KOPT-K1 (cell line): Measurements from ENCODE around the gene SSX2IP.
"Not testable (repeated sequence)": the region's sequence is repeated elsewhere in the genome, so short reads cannot be mapped to it uniquely, and the experiment has no call there.

ENCODE experiments used
- H3K27ac ChIP-seq: fragments of 200-600 bp; sonication (generic); 2 replicates; pipeline ENCODE4 v1.5.1; 2016; ENCODE audit warnings: antibody characterized with exemption, mild to moderate bottlenecking, low read depth, low read length; ENCODE audit not compliant: poor library complexity, severe bottlenecking
- H3K36me3 ChIP-seq: fragments of 200-600 bp; sonication (generic); 2 replicates; pipeline ENCODE4 v1.5.1; 2017; ENCODE audit warnings: antibody characterized with exemption, mild to moderate bottlenecking, low read length, moderate library complexity; ENCODE audit not compliant: insufficient read depth
- H3K9me3 ChIP-seq: fragments of 200-600 bp; sonication (generic); 2 replicates; pipeline ENCODE4 v1.5.1; 2017; ENCODE audit warnings: antibody characterized with exemption, low read length, mild to moderate bottlenecking; ENCODE audit not compliant: insufficient read depth, poor library complexity, severe bottlenecking

Gene SSX2IP

GRCh38 chr1:84675106-84675505 lies 15.2 kb downstream of the SSX2IP start:
- Histone ChIP-seq H3K9me3 (no peaks in the 10 kb centered on the region), H3K36me3 (peaks cover 18% of the 10 kb centered on the region), H3K27ac (no peak overlapping the region)

GRCh38 chr1:84674705-84675104 lies 15.6 kb downstream of the SSX2IP start:
- H3K27ac ChIP-seq, result no peak overlapping the region
- H3K36me3 ChIP-seq, result peaks cover 15% of the 10 kb centered on the region
- H3K9me3 ChIP-seq, result no peaks in the 10 kb centered on the region

- peaks cover 15% of the 10 kb centered on the region; the same call in 1 of the 2 replicates for H3K36me3 ChIP-seq
- H3K27ac ChIP-seq, result no peak overlapping the region
- no peaks in the 10 kb centered on the region for H3K9me3 ChIP-seq
These were observed 16.2 kb downstream of the SSX2IP start for GRCh38 chr1:84674021-84674420.

GRCh38 chr1:84672080-84672854 lies 18.0 kb downstream of the SSX2IP start:
- no peaks in the 10 kb centered on the region for H3K9me3 ChIP-seq
- no peak overlapping the region for H3K27ac ChIP-seq
- peaks cover 22% of the 10 kb centered on the region for H3K36me3 ChIP-seq

- H3K27ac ChIP-seq, result no peak overlapping the region
- no peaks in the 10 kb centered on the region for H3K9me3 ChIP-seq
- peaks cover 30% of the 10 kb centered on the region for H3K36me3 ChIP-seq
These were observed 20.4 kb downstream of the SSX2IP start for GRCh38 chr1:84669831-84670230.

- no peaks in the 10 kb centered on the region for H3K9me3 ChIP-seq
- H3K36me3 ChIP-seq, result peaks cover 30% of the 10 kb centered on the region
These were observed 22.1 kb downstream of the SSX2IP start for GRCh38 chr1:84668185-84668584.

GRCh38 chr1:84665703-84666317 lies 24.5 kb downstream of the SSX2IP start:
- Histone ChIP-seq H3K9me3 (no peaks in the 10 kb centered on the region), H3K36me3 (peaks cover 52% of the 10 kb centered on the region), H3K27ac (no peak overlapping the region)

More at GRCh38 chr1:84668185-84668584, 22.1 kb downstream of the SSX2IP start:
- no peak overlapping the region for H3K27ac ChIP-seq

GRCh38 chr1:84653130-84653677 lies 37.1 kb downstream of the SSX2IP start:
- Histone ChIP-seq H3K9me3 (no peaks in the 10 kb centered on the region), H3K27ac (no peak overlapping the region), H3K36me3 (peaks cover 82% of the 10 kb centered on the region)

- H3K36me3 ChIP-seq, result peaks cover 48% of the 10 kb centered on the region
- no peak overlapping the region for H3K27ac ChIP-seq
- H3K9me3 ChIP-seq, result no peaks in the 10 kb centered on the region
These were observed 45.8 kb downstream of the SSX2IP start for GRCh38 chr1:84644472-84644871.

- no peak overlapping the region for H3K27ac ChIP-seq
- peaks cover 39% of the 10 kb centered on the region for H3K36me3 ChIP-seq
- H3K9me3 ChIP-seq, result no peaks in the 10 kb centered on the region
These were observed 47.1 kb downstream of the SSX2IP start for GRCh38 chr1:84643183-84643582.

- peaks cover 35% of the 10 kb centered on the region for H3K36me3 ChIP-seq
- no peaks in the 10 kb centered on the region for H3K9me3 ChIP-seq
- no peak overlapping the region for H3K27ac ChIP-seq
These were observed 47.5 kb downstream of the SSX2IP start for GRCh38 chr1:84642774-84643173.

- peaks cover 11% of the 10 kb centered on the region for H3K36me3 ChIP-seq
- H3K9me3 ChIP-seq, H3K27ac ChIP-seq: not testable (repeated sequence)
These were observed 50.5 kb downstream of the SSX2IP start for GRCh38 chr1:84639731-84640130.

GRCh38 chr1:84635429-84635828 lies 54.8 kb downstream of the SSX2IP start:
- no peak overlapping the region for H3K27ac ChIP-seq

GRCh38 chr1:84634536-84635205 lies 55.6 kb downstream of the SSX2IP start:
- Histone ChIP-seq H3K27ac (no peak overlapping the region), H3K36me3 (no peaks in the 10 kb centered on the region), H3K9me3 (peaks cover 8% of the 10 kb centered on the region)

More at GRCh38 chr1:84635429-84635828, 54.8 kb downstream of the SSX2IP start:
- H3K9me3 ChIP-seq, result peaks cover 8% of the 10 kb centered on the region
- H3K36me3 ChIP-seq, result no peaks in the 10 kb centered on the region
